GM19240 (cell line): ENCODE measurements around the gene HLA-DMA.
"Not testable (repeated sequence)": the region's sequence is repeated elsewhere in the genome, so short reads cannot be mapped to it uniquely, and the experiment has no call there.

ENCODE experiments used
- DNase-seq: peaks from one replicate; pipeline ENCODE4 v3.0.0; 2011; ENCODE audit warnings: low spot score; ENCODE audit not compliant: insufficient read length

HLA-DMA gene

DNA sequence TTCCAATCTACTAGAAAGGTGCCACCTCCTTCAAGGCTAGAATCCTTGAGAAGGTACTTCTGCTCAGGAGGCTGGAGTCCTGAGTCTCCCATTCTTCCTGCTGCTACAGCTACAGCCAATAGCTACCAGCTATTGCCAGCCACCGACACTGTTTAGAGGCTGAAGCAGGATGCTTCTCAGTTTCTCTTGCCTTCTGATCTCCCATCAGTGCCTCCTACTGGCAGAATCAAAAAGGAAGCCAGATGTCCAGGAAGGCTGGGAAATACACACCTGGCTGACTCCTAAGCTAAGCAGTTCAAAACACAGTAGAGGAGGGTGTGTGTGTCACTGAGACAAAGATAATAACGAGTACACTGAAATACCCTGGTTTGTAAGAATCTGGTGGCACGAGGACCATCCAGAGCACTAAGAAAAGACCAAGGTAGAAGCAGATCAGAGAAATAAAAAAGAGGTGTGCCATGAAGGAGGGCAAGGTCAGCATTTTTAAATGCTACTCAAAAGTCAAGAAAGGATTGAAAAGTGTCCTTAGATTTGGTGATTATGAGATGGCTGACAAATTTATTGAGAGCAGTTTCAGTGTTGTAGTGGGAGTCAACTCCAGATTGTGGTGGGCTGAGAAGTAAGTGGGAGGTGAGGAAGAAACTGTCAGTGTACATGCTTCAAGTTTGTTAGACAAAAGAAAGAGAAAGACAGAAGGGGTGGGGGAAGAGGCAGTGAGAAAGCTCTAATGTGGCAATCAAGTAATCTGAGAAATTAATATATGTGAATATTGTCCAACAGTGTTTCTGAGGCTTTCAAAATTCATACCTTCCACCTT lies 2.3 kb upstream of the HLA-DMA start:
- DNase-seq: no peak

DNA sequence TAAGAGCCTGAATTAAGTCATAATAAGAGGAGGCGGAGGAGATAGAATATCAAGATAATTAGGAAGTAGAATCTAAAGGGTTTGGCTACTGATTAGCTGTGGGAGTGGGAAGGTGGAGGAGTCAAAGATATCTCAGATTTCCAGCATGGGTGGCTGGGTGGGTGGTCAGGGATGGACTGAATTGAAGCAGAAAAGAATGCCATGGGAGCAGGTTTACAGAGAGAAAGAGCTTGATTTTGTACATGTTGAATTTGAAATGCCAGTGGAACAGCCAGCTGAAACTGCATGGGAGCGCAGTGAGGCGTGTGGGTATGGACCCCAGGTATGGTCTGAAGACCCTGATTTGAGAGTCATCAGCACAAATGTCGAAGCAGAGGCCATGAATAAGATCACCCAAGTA lies 1.4 kb upstream of the HLA-DMA start:
- DNase-seq: no peak

DNA sequence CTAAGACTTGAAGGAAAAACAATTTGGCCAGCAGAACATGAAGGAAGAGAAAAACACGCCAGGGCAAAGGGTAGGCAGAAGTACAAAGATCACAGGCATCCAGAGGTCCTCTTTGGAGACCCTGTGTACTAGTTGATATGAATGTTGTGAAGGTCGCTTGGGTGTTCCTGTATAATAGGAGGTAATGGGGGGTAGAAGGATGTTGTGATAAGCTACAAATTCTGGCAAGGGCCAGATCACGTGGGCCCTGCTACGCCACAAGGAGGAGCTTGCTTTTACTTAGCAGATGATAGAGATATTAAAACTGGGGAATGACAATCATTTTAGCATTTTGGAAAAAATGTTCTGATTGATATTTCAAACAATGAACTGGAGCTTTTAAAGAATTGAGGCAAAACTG lies 878 bp upstream of the HLA-DMA start:
- DNase-seq: no peak

DNA sequence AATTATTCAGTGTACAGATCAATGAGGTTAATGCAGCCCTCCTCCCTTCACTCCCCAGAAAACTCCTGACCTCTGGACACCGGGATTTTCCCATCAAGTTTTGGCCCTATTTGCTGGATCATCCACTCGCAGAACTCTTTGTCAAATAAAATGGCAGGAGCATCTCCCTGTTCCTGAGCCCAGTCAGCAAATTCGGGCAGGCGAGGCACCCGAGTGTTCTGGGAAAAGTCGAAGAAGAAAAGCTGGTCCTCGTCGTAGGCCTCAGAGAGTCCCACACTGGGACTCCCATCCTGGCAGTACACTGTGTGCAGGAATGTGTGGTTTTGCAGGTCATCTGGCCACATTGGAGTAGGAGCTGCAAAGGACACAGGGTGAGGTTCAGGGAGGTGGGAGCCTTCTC lies 2.4 kb downstream of the HLA-DMA start:
- no peak for DNase-seq

DNA sequence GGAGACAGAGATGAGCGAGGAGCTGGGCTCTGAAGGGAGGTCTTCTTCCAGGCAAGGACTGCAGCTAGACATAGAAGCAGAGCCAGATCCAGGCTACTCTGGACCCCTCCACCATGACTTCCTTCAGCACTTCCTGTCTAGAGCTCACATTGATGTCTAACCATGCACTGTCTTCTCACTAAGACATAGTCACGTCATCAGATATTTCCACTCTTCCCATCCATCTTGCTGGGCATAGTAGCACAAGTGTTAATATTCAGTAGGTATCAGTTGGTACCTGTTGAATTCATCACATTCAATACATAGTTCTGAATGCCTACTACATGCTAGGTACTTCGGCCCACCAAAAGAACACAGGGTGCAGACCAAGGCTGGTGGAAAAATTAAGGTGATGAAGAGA lies 2.9 kb downstream of the HLA-DMA start:
- no peak for DNase-seq

DNA sequence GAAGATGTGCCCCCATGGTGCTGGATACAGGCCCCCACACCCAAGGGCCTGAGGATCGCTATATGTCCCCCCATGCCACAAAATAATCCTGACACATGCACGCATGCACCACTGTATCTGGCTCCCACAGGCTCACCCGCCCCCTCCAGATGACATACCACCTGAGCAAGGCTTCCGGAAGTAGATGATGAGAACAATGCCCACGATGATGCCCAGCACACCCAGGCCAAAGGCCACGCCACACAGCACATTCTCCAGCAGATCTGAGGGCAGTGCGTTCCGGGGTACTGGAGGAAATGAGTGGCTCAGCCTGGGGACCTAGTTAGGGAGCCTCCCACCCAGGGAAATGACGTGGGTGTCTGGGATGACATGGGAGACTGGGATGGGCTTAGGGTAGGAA lies 3.8 kb downstream of the HLA-DMA start:
- DNase-seq: no peak

DNA sequence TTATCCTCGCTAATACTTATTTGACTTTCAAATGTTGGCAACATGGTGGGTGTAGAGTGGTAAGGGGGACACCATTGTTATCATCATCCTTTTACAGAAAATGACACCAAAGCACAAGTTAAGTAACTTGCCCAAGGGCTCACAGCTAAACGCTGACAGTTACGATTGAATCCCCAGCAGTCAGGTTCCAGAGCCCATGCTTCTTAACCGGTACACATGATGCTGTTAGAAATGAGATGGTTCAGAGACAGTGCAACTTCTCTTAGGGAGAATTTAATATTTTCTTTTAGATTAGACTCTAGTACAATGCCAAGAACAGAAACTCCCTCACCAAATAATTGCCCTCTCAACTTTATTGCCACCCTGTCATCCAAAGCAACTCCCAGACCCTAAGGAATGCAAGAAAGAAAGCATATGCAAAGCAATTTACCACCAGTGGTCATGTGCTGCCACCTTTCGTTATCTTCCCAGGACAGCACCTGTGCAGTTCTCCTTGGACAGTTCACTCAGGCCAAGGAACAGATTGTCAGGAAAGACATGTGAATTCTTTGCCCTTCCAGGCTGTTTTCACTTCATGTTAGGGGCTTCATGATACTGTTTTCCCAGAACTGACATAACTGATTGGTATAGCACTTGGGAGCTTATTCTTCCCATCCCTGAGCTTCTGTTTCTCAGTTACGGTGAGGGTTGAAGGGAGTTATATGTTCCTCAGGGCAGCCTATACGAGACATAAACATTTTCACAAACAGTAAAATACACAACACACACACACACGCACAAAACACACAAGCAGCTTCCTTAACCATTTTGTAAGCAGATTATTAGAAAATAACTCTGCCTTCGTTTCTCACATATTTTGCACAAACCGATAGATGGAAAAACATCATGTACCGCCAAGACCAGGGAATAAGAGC lies 5.1 kb downstream of the HLA-DMA start:
- DNase-seq: no peak

DNA sequence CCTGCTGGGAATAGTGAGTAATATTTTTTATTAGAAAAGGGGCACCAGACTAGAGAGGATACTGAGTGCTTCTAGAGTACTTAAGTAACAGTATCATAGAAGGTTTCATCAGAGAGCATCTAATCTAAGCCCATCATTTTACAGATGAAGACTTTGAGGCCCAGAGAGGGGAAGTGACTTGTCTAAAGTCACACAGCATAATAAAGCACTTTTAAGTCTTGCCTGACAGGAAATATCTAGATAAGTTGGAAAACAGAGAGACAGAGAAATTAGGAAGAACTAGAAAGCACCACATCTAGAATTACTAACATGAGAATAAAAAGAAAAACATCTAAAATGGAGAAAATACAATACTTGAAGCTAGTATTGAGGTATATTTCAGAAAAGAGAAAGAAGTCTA lies 6.0 kb downstream of the HLA-DMA start:
- DNase-seq: no peak

DNA sequence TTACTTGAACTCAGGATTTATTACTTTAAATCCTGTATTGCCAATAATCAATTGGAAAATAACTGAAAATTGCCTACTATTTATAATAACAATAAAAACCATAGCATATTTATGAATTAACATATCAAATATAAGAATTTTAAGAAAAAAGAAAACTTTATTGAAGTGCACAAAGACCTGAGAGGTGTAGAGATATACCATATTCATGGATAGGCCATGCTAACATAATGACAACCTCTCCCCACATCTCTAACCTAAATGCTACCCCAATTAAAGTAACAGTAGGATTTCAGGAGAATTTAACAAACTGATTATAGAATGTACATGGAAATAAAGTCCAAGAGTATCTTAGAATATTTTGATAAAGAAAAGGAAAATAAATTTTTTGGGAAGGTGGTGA lies 6.9 kb downstream of the HLA-DMA start:
- no peak for DNase-seq

DNA sequence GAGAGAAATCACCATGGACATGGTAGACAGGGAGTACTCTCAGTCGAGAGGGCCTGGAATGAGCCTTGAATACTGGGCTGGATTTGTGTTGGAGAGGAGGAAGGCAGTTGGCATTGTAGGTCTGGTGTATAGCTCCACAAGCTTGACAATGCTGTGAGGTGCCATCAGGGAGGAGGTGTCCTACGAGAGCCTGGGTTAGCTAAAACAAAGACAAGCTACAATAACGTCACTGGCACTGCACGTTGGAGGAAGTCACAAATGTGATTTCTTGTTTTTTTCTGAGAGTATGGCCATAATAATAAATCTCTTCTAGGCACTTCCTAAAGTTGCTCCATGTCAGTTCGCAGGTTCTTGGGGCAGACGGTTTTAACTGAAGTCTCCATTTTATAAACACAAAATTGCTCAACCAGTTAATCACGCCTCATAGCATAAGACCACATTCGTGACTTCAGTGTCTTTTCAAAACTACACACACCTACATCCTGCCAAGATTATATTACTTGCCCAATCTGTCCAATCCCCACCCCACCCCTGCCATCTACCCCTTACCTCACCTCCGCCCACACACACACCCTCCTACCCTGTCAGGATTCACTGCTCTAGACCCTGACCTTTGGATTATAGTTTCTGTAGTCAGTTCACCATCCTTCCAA lies 7.7 kb downstream of the HLA-DMA start:
- no peak for DNase-seq

DNA sequence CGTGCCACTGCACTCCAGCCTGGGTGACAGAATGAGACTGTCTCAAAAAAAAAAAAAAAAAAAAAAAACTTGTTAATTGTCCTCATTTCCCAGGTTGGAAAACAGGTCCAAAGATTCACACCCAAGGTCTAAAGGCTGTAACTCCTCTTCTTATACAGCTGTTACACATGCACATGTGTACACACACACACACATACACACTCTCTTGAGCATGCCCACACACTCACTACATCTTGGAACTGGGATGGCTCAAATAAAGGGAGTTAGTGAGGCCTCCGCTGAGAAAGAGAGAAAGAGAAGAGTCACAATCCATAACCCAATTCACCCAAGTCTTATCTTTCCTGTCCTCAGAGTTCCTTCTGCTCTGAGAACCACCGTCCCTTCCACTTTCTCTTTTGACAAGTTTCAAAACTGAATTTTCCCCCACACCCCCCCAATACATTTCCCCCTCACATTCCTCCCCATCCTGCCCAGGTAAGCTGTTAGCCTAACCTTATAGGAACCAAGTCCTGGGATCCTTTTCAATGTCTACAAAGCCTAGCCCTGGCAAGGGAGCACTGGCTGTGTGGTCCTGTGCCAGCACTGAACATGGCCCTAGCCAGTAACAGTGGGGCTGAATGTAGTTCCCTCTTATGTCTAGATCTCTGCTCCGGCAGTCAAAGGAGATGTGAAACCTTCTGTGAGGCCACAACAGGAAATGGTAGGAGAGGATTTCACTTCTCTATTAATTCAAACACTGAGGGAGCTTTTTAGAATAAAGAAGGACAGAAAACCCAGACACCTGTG lies 8.8 kb downstream of the HLA-DMA start:
- no peak for DNase-seq

DNA sequence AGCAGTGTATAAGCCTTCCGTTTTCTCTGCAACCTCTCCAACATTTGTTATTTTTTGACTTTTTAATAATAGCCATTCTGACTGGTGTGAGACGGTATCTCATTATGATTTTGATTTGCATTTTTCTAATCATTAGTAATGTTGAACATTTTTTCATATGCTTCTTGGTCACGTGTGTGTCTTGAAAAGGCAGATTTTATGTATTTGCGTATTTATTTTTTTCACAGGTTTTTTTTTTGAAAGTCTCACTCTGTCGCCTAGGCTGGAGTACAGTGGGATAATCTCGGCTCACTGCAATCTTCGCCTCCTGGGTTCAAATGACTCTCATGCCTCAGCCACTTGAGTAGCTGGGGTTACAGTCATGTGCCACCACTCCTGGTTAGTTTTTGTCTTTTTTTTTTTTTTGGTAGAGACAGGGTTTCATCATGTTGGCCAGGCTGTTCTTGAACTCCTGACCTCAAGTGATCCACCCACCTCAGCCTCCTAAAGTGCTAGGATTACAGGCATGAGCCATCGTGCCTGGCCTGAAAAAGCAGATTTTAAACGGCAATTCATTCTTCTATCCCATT lies 10.3 kb downstream of the HLA-DMA start:
- not testable (repeated sequence) for DNase-seq

DNA sequence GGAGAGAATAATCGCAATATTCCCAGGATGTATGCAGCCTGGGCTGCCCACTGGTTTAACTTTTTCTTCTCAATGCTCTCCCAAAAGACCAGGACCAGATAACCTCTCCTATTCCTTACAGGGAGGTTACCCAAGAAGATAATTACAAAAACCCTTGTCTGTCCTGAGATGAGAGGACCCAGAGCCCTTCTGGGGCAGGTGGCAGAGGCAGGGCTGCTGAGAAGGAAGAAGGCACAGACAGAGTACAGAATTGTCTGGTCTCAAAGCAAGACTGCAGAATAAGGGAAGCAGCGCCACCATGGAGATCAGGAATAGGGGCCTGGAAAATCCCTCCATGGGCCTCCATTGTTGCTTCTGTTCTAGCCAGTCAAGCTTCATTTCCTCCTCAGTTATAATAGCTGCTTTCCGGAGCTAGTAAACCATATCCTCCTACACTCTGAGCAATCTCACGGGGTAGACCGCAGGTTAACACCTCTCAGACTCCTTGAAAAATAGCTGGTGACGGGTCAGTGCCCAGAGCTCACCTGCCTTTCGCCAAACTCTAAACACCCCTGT lies 11.6 kb downstream of the HLA-DMA start:
- no peak for DNase-seq

DNA sequence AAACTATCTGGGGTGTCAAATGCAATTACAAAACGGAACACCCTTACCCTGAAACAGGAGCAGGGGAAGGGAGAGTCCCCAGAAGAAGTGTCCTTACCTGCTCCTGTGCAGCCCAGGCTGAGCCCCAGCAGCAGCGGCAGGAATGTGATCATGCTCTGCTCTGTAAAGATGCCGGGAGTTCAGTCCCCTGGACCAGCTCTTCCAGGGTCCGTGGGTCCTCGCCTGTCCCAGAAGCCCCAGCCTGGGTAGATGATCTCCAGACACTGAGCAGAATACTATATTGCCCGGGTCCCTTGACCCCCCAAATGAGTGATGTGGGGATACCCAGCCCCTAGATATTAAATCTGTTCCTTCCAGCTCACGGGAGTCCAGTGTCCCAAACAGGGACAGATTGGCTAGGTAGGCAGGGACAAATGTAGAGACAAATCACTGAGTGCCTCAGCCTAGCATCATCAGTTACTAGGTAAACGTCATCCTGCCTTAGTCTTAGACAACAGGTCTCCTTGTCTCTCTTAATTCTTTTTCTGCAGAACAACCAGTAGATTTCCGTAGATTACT lies 12.2 kb downstream of the HLA-DMA start, which contains the start of gene HLA-DMB:
Gene HLA-DMB, minus strand, starts transcription at position 373 of the 558 bp plus-strand sequence. Its CDS starts 221 bp downstream, at position 152.
- peak; percentile 59 for DNase-seq

DNA sequence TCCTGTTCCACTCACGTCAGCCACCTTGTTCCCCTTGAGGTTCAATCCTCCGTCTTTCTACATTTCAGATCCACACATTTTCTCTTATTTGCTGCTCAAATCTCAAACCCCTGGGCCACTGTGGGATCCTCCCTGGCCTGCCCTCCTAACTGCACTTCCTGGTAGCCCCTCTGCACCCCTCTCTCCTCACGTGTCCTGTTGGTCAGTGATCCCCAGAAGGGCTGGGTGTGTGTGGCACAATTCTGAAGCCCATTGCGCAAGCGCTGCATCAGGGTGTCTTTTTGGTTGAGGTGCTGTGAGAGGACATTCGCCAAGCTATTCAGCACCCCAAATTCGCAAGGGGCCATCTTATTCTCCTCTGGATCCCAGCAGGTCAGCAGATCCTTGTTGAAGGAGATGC lies 14.4 kb downstream of the HLA-DMA start:
- no peak for DNase-seq

DNA sequence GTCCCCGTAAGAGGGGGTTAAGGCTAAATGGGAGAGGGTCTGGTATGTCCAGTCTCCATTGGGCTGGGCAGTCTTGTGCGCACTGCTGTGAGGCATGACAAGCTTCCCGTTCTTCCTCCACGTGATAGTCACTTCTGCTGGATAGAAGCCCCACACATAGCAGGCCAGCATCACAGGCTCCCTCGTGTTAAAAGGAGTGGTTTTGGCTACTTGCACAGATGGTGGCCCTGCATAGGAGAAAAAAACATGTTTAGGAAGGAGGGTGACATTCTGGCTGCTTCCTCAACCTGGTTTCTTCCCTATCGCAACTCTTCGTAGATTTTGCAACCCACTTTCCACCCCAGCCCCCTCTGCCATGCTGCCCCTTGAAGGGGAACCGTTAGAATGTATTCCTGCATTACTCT lies 15.7 kb downstream of the HLA-DMA start:
- no peak for DNase-seq

DNA sequence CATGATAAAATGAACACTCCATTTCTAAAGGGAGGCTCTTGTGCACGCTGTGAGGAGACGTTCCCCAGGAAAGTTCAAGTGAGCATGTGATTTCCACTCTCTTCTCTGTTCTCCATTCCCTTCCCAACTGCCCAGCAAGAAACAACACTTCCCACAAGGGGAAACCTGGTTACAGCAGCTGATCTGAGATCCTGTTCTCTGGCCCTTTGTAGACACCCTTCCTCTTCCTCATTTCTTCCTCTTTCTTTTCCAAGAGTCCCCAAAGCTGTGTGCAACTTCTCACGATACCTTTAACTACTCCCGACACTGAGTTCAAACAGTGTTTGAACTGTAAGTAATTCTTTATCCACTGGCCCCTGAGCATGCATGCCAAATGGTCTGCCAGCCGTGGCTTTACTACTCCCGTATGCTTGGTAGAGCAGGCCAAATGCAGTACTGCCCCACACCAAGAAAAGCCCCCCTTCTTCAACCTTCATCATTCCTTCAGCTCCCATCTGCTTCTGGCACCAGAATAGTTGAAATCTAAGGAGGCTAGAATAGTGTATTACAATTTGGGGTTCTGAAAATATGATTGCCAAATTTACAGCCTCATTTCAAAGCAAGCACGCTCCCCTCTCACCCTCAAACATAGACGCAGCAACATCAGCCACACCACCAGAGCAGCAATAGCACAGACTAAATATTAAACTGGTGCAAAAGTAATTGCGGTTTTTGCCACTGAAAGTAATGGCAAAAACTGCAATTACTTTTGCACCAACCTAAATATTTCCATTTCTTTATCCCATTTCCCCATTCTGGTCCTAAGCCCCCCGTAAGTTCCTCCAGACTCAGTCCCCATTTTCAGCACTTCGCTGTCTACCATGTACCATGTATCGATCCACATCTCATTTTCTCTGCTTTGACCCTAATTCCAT lies 16.4 kb downstream of the HLA-DMA start:
- DNase-seq: no peak

DNA sequence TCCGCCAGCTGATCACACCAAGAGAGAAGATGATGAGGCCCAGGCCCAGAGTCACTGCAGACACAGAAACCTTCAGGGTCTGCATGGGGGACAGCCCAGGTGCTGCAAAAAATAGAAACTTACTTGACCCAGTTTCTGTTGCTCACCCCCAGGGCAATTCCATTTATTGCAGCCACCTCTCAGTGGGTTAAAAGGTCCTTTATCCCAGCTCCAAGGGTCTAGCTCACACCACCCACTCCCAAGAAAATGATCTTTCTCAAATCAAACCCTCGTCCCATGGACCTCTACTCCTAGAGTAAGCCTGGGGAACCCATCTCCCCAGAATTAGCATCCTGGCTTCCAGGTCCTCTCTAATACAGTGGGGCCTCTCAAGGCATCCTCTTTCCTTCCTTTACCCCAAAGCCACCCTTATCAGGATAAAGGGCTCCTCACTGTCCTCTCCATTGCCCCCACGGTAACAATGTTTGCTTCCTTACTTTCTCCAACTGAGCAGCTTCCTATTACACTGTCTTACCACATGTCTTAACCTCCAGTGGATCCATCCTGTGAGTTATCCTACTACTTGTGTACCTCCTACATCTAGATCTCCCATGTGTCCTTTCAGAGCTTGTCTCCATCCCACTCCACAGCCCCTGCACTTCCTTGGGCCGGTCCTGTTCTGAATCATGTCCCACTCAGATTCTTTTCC lies 17.2 kb downstream of the HLA-DMA start:
- DNase-seq: no peak
